Measurements from ENCODE around the gene VWA3A.
"Not testable (repeated sequence)": the region's sequence is repeated elsewhere in the genome, so short reads cannot be mapped to it uniquely, and the experiment has no call there.

The VWA3A gene

GRCh38 chr16:22092143-22092933, at the start of gene VWA3A:
Gene VWA3A, plus strand, starts transcription at chr16:22092541. Its CDS starts 97 bp downstream, at chr16:22092638.
- no peak for DNase-seq (ENCODE audit: low read depth)

GRCh38 chr16:22043882-22044281, 48.5 kb upstream of the VWA3A start:
- DNase-seq (ENCODE audit: low read depth): not testable (repeated sequence)

- DNase-seq (ENCODE audit: low read depth): not testable (repeated sequence)
Measured at GRCh38 chr16:22045888-22046287, 46.5 kb upstream of the VWA3A start.

GRCh38 chr16:22050963-22051362, 41.4 kb upstream of the VWA3A start:
- no peak for DNase-seq (ENCODE audit: low read depth)

- no peak for DNase-seq (ENCODE audit: low read depth)
Measured at GRCh38 chr16:22052980-22053379, 39.4 kb upstream of the VWA3A start.

- DNase-seq (ENCODE audit: low read depth): no peak
Measured at GRCh38 chr16:22053921-22054341, 38.4 kb upstream of the VWA3A start.

- DNase-seq (ENCODE audit: low read depth): no peak
Measured at GRCh38 chr16:22054847-22055590, 37.3 kb upstream of the VWA3A start.

- no peak for DNase-seq (ENCODE audit: low read depth)
Measured at GRCh38 chr16:22055881-22056280, 36.5 kb upstream of the VWA3A start.

GRCh38 chr16:22063888-22064467, 28.4 kb upstream of the VWA3A start:
- no peak for DNase-seq (ENCODE audit: low read depth)

GRCh38 chr16:22065252-22065651, 27.1 kb upstream of the VWA3A start:
- no peak for DNase-seq (ENCODE audit: low read depth)

GRCh38 chr16:22070361-22071330, 21.7 kb upstream of the VWA3A start:
- no peak for DNase-seq (ENCODE audit: low read depth)

GRCh38 chr16:22071331-22071910, 20.9 kb upstream of the VWA3A start:
- DNase-seq (ENCODE audit: low read depth): no peak

GRCh38 chr16:22073350-22073749, 19.0 kb upstream of the VWA3A start:
- no peak for DNase-seq (ENCODE audit: low read depth)

GRCh38 chr16:22075043-22075757, 17.1 kb upstream of the VWA3A start:
- no peak for DNase-seq (ENCODE audit: low read depth)

- DNase-seq (ENCODE audit: low read depth): no peak
Measured at GRCh38 chr16:22075776-22076175, 16.6 kb upstream of the VWA3A start.

GRCh38 chr16:22077700-22078313, 14.5 kb upstream of the VWA3A start:
- DNase-seq (ENCODE audit: low read depth): peak; percentile 57

GRCh38 chr16:22078656-22079055, 13.7 kb upstream of the VWA3A start:
- no peak for DNase-seq (ENCODE audit: low read depth)

- no peak for DNase-seq (ENCODE audit: low read depth)
Measured at GRCh38 chr16:22081050-22081449, 11.3 kb upstream of the VWA3A start.

- DNase-seq (ENCODE audit: low read depth): no peak
Measured at GRCh38 chr16:22086440-22086839, 5.9 kb upstream of the VWA3A start.

GRCh38 chr16:22088642-22089041, 3.7 kb upstream of the VWA3A start:
- no peak for DNase-seq (ENCODE audit: low read depth)

All from stimulated activated CD4-positive, alpha-beta T cell treated with anti-CD3 and anti-CD28 coated beads, Interleukin-2, amount 100 ng/mL, for 4 hours (primary cell).